HepG2 (cell line): Measurements from ENCODE around the gene PXYLP1. TPM values are rescaled to one million over a fixed set of nuclear protein-coding genes. Genes with fewer than 3 reads are reported as not detected.

Source experiments
- ATAC-seq: fragments of 200-7000 bp; cut with Tn5 transposase; 3 replicates; pipeline ENCODE4 v1.9.1; 2020; ENCODE audit warnings: mild to moderate bottlenecking, moderate library complexity
- BruUV-seq: library from RNA; stranded (reverse); fragments of 400-500 nt; replicated peaks from 2 replicates; lab custom pipeline; 2021; lab: Mats Ljungman, UMichigan
- CTCF ChIA-PET: fragments of 300-600 bp; formaldehyde crosslinking; extraction: SDS; loops from one replicate; lab custom pipeline; 2021; ENCODE audit warnings: low total read pairs, inconsistent platforms, low intra/inter-chr PET ratio; lab: Yijun Ruan, JAX
- POLR2A ChIA-PET: fragments of 350-600 bp; sonication (Branson Sonifier 250); formaldehyde crosslinking; loops from one replicate; lab custom pipeline; 2020; ENCODE audit warnings: antibody characterized with exemption, inconsistent platforms; lab: Yijun Ruan, JAX
- DNase-seq: peaks from one replicate; pipeline ENCODE4 v3.0.0-alpha.2; 2015; ENCODE audit warnings: low spot score
- FAIRE-seq: peaks from 3 replicates; lab custom pipeline; 2011; peaks lifted over from hg19 to GRCh38; lab: Jason Lieb, UNC
- H2AFZ ChIP-seq: one replicate; pipeline ENCODE4 v1.6.1; 2011; ENCODE audit warnings: low read length, inconsistent platforms
- H3K27ac ChIP-seq: fragments of 300-600 bp; 3 replicates; pipeline ENCODE4 v1.8.0; 2011; ENCODE audit warnings: mixed run types, mild to moderate bottlenecking, mixed read lengths, low read length, inconsistent platforms; ENCODE audit not compliant: insufficient read depth; ENCODE audit errors: extremely low read length
- H3K27me3 ChIP-seq, 2 experiments: fragments of 200-600 bp in 1 of 2; 2 replicates in 1 of 2; 3 replicates in 1 of 2; pipeline versions ENCODE4 v1.6.0 to v1.8.0; 2011; ENCODE audit warnings: low read length in 2 of 2, mild to moderate bottlenecking in 2 of 2, moderate library complexity in 2 of 2, inconsistent platforms in 1 of 2; ENCODE audit not compliant: insufficient read depth in 2 of 2, control insufficient read depth in 1 of 2
- H3K36me3 ChIP-seq, 2 experiments: fragments of 200-600 bp in 1 of 2; replicated peaks in 1 of 2; 2 replicates in 1 of 2; 3 replicates in 1 of 2; pipeline versions ENCODE4 v1.5.1 to v1.8.0; 2011; ENCODE audit warnings: low read length in 2 of 2, inconsistent platforms in 1 of 2; ENCODE audit not compliant: insufficient read depth in 2 of 2, control insufficient read depth in 1 of 2
- H3K4me1 ChIP-seq: 2 replicates; pipeline ENCODE4 v1.5.1; 2012; ENCODE audit warnings: low read length, inconsistent platforms; ENCODE audit not compliant: insufficient read depth
- H3K4me2 ChIP-seq: 2 replicates; pipeline ENCODE4 v1.6.0; 2011; ENCODE audit warnings: low read depth, low read length, inconsistent platforms
- H3K4me3 ChIP-seq, 3 experiments: fragments of 200-600 bp in 1 of 3; sonication (generic), shearing (Covaris generic) in 1 of 3; replicated peaks in 1 of 3; 2 replicates each; pipeline ENCODE4 v1.5.1; 2011 to 2016; ENCODE audit warnings: low read length in 3 of 3, inconsistent platforms in 2 of 3, low read depth in 2 of 3, mild to moderate bottlenecking in 2 of 3, control low read depth in 1 of 3, mixed read lengths in 1 of 3; ENCODE audit not compliant: insufficient read depth in 1 of 3
- H3K79me2 ChIP-seq: one replicate; pipeline ENCODE4 v1.6.1; 2011; ENCODE audit warnings: low read length, inconsistent platforms; ENCODE audit not compliant: insufficient read depth
- H3K9ac ChIP-seq: 2 replicates; pipeline ENCODE4 v1.6.0; 2011; ENCODE audit warnings: mild to moderate bottlenecking, low read depth, low read length, inconsistent platforms; ENCODE audit not compliant: insufficient read depth
- H3K9me3 ChIP-seq: 2 replicates; pipeline ENCODE4 v1.5.1; 2012; ENCODE audit warnings: mild to moderate bottlenecking, low read length
- H4K20me1 ChIP-seq: 2 replicates; pipeline ENCODE4 v1.6.0; 2011; ENCODE audit warnings: inconsistent platforms, mild to moderate bottlenecking, low read length, moderate library complexity; ENCODE audit not compliant: insufficient read depth
- ATF2 ChIP-seq: sonication (generic); formaldehyde crosslinking; IDR thresholded peaks from 2 replicates; pipeline ENCODE4 v1.4.0; 2020; ENCODE audit warnings: missing genetic modification reagents
- FIP1L1 ChIP-seq: fragments of 200-400 bp; formaldehyde crosslinking; IDR thresholded peaks from 2 replicates; pipeline ENCODE4 v1.6.1; 2018; ENCODE audit warnings: low read depth, mild to moderate bottlenecking, low read length, moderate library complexity, borderline replicate concordance; ENCODE audit not compliant: insufficient read depth
- HNF4A ChIP-seq: sonication (generic); formaldehyde crosslinking; IDR thresholded peaks from 2 replicates; pipeline ENCODE4 v1.4.0; 2020; ENCODE audit warnings: missing genetic modification reagents
- SIX4 ChIP-seq: sonication (generic); formaldehyde crosslinking; IDR thresholded peaks from 2 replicates; pipeline ENCODE4 v1.4.0; 2020; ENCODE audit warnings: missing genetic modification reagents
- SRY ChIP-seq: sonication (generic); formaldehyde crosslinking; IDR thresholded peaks from 2 replicates; pipeline ENCODE4 v1.8.0; 2022; ENCODE audit warnings: mild to moderate bottlenecking, missing genetic modification reagents
- ZNF280D ChIP-seq: sonication (generic); formaldehyde crosslinking; IDR thresholded peaks from 2 replicates; pipeline ENCODE4 v1.5.1; 2020; ENCODE audit warnings: mild to moderate bottlenecking, missing genetic modification reagents
- ZNF644 ChIP-seq: IDR thresholded peaks from 2 replicates; pipeline ENCODE4 v1.6.1; 2016; ENCODE audit warnings: low read depth
- WGBS: methylation state at CpG from one replicate; pipeline ENCODE4 v1.1.6; 2017; ENCODE audit warnings: low lambda C conversion rate; 5-methylcytosine and 5-hydroxymethylcytosine counted together
- in situ Hi-C: cut with HindIII; loops from 2 replicates; pipeline ENCODE4 v1.10.0; 2017; ENCODE audit warnings: low pct_unique_long_range_greater_than_20kb; ENCODE audit not compliant: extremely low pct_ligation_motif_present
- intact Hi-C: fragments of 100-400 bp; cut with micrococcal nuclease; formaldehyde crosslinking; loops from one replicate; pipeline ENCODE4 v1.10.0; 2022; ENCODE audit not compliant: unreplicated experiment
- polyA plus RNA-seq, 8 experiments: library from polyadenylated mRNA; depleted of rRNA in 3 of 8; stranded (reverse) in 7 of 8; unstranded in 1 of 8; fragments of >200 nt; fragmentation: Illumina TruSeq in 4 of 8; extraction: Trizol in 4 of 8; gene quantifications; 2 replicates each; pipeline versions ENCODE4 v1.2.1 to v1.2.3, GENCODE V29; 2011 to 2016; ENCODE audit warnings: low read depth in 4 of 8, missing spikeins in 1 of 8, mixed read lengths in 1 of 8; ENCODE audit not compliant: insufficient read depth in 1 of 8
- total RNA-seq, 5 experiments: library from RNA; depleted of rRNA; stranded (reverse); fragments of >200 nt; fragmentation: Illumina TruSeq; extraction: Trizol; gene quantifications; 2 replicates each; pipeline ENCODE4 v1.2.3, GENCODE V29; 2016; ENCODE audit warnings: low read depth in 1 of 5

PXYLP1 gene
- total and polyA plus RNA-seq, 2 of the 13 experiments (the other 11 are each of a cell fraction or from before 2014, with no cell fraction given) = 4.9 to 8.1 TPM

GRCh38 chr3:141256820-141257219 is 25.2 kb downstream of the PXYLP1 start:
- no peak for FAIRE-seq
- no peaks in the 10 kb centered on the region for H4K20me1 ChIP-seq
- H3K9ac ChIP-seq = no peak overlapping the region
- no peaks in the 10 kb centered on the region for H3K9me3 ChIP-seq
- H3K36me3 ChIP-seq = no peaks in the 10 kb centered on the region
- no peaks in the 10 kb centered on the region for H3K27me3 ChIP-seq
- 95% methylated on average over 6 of the region's 6 CpGs for WGBS
- POLR2A ChIA-PET = no interaction called here
- H3K4me2 ChIP-seq = no peak overlapping the region
- no peaks in the 10 kb centered on the region for H3K79me2 ChIP-seq
- no peak overlapping the region for H3K4me3 ChIP-seq
- CTCF ChIA-PET = no interaction called here
- DNase-seq = no peak
- intact Hi-C loops (loop anchor here (1.0 kb wide), 1 partner anchor 22 kb away; no protein-coding TSS in a partner anchor), in situ Hi-C loops (no loop called here)
- no peaks in the 10 kb centered on the region for H3K4me1 ChIP-seq
- TF ChIP-seq ZNF280D (CRISPR knock-in tag) (no peak), HNF4A (CRISPR knock-in tag) (no peak), ZNF644 (CRISPR knock-in tag) (no peak), SRY (no peak), FIP1L1 (no peak), SIX4 (CRISPR knock-in tag) (no peak), ATF2 (CRISPR knock-in tag) (no peak)
- BruUV-seq = no TSS peak
- H3K27ac ChIP-seq = no peak overlapping the region
- H2AFZ ChIP-seq = no peak overlapping the region
- ATAC-seq = no peak
